Activated naive CD4-positive, alpha-beta T cell (primary cell): Measurements from ENCODE around the gene CD209.
A peak's percentile ranks its signal among the peaks of the same experiment; 100 is the strongest.

Source experiments
- DNase-seq, 4 experiments: peaks; one replicate each; lab custom pipeline; 2025; lab: John Stamatoyannopoulos, UW

CD209 gene

DNA sequence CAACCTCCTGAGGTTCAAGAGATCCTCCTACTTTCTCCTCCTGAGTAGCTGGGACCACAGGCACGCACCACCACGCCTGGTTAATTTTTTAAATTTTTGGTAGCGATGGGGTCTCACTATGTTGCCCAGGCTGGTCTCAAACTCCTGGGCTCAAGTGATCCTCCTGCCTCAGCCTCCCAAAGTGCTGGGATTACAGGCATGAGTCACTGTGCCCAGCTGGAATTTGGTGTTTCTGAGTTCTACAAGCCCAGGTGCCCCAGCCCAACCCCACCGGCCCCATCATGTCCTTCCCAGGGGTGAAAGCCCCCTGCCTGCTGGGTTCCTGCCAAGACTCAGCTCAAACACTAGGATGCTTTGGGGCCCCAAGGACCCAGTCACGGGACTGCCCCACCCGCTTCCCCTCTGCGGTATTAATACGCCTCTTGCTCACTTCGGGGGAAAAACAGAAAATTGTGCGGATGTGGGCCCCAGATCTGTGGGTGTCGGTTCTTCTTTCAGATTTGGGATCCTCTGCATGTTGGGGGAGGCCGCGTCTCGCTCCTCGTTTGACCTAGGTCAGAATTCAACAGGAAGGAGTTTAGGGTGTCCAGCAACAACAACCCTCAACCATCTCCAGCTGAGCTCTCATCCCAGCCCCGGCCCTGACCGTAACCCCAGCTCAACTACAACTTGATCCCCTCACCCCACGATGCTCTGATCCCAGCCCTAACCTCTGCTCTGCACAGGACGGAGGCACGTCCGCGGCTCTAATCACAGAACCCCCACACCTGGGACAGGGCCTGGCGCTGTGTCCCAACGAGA, 41.7 kb downstream of the CD209 start:
- DNase-seq = peak in 3 of 4 experiments; percentile 27 to 57 (median 54)

DNA sequence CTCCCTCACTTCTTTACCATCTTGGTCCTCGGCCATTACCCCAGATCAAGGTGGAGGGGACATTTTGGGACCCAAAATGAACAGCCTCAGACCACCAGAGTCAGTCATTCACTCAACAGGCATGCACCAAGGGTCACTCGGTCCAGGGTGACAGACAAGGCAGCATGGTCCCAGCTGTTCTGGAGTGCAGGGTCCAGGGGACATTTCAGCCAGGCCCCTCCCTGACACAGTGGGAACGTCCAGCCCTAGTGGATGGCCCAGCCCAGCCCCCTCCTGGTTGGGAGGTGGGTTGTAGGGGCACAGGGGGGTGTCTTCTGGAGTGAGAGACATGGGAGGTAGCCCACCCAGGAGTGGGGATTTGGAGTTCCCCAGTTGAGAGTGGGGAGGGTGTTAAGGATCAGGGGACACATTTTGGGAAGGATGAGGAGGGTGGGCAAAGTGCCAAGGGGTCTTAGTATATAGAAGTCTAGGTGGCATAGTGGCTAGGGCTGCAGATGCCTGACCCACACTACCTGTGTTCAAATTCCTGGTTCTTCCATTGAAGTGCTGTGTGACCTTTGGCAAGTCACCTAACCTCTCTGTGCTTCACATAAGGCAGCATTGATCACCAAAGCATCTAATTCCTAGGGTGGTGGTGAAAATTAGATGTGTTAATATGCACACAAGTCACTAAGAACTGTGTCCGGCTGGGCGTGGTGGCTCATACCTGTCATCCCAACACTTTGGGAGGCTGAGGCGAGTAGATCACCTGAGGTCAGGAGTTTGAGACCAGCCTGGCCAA, 42.9 kb downstream of the CD209 start:
- no peak for DNase-seq

DNA sequence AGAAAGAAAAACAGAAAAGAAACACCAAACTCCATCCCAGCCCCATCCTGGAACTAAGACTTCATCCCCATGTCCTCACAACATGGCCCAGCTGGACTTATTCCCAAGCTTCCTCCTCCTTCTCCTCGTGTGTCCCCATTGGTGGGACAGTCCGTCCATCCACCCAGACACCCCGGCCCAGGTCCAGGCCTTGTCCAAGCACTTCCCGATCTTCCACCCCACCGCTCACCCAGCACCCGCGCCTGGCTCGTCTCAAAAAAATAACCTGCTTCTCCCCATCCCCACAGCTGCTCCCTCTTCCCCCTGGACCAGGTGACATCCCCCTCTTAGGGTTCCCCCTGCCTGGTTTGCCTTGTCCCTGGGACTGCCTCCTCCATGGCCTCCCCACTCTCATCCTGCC, 44.0 kb downstream of the CD209 start:
- no peak for DNase-seq

DNA sequence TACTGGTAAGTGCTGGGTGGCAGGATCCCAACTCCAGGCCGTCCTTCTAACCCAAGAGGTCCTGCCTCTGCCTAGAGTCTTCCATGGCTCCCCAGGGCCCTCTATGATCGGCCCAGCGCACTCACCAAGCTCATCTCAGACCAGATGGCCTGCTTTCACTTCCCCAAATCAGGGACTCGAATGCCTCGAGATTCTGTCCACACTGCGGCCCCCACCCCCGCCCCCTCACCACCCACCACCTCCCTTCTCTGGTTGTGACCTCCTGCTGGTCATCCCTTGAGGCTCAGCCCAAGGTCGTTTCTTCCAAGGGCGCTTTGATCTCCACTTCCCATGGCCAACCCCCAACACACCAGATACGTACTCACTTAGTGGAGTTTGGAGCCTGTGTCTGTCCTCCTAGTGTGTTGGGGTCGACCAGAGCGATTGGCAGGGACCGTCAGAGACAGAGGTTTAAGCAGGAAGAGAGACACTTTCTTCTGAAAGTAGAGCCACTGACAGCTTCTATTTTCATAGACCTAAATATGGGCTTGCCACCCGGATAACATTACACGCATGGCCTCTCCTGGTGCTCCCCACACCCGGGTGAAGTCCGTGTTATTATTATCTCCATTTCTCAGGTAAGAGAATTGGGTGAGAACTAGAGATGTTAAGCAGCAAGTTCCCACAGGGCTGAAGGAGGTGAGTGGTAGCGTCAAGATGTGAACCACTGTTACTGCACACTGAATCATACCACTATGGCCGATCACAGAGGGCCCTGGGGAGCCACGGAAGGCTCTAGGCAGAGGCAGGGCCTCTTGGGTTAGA, 45.5 kb downstream of the CD209 start, which contains the start of gene FCER2:
Gene FCER2, minus strand, starts transcription at position 478 of the 804 bp plus-strand sequence. CDS start 2,371 bp downstream, outside the sequence.
- no peak for DNase-seq

DNA sequence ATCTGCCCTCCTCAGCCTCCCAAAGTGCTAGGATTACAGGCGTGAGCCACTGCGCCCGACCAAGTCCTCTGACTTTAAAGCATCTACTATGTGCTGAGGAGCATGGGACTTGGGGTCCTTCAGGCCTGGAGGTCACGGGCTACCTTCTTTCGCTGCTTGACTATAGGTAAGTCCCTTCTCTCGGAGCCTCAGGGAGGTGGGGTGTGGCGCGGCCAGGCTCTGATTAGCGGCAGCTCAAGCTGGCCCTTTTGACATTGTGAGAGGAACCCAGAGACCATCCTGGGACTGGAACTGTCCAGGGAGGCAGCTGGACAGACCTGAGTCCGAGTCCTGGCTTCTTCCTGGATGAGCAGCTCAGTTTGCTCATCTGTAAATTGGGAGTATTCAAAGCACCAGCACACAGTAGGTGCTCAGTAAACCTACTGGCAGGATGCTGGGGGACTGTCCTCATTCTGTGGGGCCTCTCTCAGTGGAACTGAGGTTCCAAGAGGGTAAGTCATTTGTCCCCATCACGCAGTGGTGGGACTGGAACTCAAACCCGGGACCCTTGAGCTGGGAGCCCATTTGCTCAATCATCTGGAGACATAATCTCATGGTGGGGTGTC, 46.2 kb downstream of the CD209 start:
- no peak for DNase-seq

DNA sequence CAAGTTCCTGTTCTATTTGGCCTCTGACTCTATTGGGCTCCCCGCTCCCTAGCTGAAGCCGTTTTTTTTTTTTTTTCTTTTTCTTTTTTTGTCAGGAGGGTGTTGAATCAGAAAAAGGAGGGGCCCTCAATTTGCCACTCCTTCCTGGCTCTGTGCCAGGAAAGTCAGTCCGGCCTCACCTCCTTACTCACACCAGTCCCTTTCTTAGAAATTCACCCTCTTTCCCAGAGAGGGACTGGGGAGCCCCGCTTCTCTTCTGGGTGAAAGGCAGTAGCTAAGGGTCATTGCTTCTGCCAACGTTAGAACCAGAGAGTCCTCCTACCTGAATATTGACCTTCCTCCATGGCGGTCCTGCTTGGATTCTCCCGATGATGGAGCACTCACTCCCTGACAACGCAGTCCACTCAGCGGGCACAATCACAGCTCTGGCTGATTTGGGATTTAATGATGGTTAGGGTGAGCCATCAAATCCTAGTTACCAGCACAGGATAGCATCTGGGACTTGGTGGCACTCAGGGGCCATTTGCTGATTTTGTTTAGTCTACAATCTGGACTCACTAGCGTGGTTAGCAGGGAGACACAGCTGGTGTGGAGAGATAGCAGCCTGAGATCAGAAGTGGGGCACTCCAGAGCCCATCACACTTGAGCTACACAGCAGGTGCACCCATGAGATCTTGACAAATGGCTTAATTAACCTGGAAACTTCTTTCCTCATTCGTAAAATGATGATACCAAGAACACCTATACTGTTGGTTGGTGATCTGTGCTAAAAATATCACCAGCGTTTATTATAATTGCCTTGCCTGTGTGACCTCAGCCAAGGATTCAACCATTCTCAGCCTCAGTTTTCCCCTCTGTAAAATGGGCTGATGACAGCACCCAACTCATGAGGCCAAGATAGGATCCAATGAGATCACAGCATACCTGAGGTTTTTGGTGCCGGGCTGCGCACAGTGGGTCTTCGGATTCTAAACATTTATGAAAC, 47.6 kb downstream of the CD209 start:
- DNase-seq = no peak

DNA sequence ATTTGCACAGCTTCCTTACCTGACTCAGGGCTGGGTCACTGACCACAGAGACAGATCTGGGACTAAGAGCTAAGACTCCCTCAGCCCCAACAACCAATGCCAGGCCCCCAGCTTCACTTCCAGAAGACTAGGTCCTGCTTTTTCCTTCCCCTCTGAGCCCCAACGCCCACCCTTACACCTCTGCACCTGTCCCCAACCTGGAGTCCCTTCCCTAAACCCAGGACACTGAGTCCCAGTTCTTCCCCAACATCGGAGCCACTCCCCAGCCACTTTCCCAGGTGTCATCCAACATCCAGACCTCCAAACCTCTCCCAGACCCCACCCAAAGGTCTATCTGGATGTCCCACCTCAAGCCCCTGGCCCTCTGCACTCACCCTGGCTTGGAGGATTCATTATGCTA, 48.3 kb downstream of the CD209 start:
- no peak for DNase-seq

DNA sequence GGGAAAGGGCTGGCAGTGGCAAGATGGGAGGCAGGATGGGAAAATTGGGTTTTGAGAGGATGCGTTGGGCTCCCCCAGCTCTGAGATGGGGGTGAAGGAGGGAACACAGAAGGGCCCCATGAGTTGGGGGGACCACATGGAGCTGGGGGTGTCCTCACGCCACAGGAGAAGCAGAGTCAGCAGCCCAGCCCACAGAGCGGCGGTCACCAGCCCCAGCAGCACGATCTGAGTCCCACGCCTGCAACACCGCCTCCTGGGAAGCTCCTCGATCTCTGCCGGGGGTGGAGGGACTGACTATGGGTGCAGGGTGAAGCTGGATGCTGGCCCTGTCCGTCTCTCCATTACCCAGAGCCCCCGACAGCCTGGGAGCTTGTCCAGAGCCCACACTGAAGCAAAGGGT, 48.8 kb downstream of the CD209 start:
- no peak for DNase-seq

DNA sequence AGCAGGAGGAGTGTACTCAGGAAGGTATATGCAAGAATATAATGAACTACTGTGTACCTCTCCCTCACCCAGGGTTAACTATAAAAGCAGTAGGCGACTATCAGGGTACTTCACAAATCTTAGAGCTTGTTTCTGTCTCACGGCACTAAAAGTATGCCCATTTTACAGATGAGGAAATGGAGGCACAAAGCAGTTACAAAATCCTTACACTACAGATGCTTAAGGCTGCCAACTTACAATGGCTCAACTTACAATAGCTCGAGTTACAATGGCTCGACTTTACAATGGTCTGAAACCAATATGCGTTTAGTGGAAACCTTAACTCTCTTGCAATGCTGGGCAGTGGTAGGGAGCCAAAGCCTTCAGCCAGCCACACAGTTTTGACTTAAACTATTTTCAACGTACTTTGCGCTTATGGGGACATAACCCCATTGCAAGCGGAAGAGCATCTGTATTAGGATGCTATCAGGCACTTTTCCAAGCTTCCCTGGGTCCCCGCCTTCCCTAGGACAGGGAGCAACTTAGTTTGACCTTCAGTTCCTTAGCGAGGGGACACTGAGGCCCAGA, 49.5 kb downstream of the CD209 start:
- no peak for DNase-seq

DNA sequence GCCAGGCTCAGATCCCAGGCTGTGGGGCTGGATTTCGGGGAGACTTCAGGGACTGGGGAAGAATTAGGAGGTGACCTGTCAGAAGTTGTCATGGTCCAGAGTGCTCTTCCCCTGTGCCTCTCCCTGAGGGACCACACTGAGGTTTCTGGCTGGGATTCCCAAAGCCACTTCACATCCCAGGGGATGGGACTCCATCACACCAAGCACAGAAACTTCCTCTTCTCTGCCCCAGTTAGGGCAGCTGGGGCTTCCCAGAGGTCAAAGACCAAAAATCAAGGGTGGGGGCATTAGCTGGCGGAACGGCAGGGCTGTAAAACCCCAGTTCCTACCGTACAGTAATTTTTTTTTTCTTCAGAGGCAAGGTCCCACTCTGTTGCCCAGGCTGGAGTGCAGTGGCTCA, 52.8 kb downstream of the CD209 start:
- DNase-seq = no peak

DNA sequence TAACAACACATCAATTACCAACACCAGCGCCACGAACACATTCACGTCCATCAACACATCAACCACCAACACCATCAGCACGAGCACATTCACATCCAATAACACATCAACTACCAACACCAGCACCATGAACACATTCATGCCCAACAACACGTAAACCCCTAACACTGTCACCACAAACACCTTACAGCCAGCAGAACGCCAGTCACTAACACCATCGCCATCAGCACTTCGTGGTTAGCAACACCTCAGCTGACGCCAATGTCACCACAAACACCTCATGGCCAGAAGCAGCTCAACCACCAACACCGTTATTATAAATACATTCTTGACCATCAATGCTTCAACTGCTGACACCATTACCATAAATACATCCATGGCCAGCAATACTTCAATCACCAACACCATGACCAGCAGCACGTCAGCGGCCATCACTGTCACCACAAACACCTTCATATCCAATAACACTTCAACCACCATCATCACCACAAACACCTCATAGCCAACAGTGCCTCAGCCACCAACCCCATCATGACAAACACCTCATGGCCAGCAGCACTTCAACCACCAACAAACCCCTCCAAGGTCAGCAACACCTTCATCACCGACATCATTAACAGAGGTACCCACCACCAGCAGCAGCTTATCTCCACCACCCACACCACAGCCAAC, 54.8 kb downstream of the CD209 start:
- DNase-seq = no peak

DNA sequence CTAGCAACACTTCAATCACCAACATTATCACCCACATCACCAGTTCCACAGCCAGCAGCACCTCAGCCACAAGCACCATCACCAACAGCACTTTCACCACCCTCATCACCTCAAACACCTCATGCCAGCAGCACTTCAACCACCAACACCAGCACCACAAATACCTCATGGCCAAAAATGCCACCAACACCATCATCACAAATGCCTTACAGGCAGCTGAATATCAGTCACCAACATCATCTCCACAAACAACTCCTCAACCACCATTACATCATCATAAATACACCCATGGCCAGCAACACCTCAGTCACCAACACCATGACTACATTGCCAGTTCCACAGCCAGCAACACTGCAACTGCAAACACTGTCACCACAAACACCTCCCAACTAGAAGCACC, 55.8 kb downstream of the CD209 start:
- no peak for DNase-seq

DNA sequence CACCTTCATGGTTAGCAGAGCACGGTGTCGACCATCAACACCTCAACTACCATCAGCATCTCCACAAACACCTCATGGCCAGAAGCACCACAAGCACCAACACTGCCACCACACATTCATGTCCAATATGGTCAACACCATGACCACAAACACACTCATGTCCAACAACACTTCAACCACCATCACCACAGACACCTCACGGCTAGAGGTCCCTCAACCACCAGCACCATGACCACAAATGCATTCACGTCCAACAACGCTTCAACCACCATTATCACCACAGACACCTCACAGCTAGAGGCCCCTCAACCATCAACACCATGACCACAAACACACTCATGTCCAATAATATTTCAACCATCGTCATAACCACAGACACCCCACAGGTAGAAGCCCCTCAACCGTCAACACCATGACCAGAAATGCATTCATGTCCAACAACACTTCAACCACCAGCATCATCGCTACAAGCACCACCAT, 56.5 kb downstream of the CD209 start:
- no peak for DNase-seq
